ENCODE measurements around the gene TUBGCP5. TPM values are rescaled to one million over a fixed set of nuclear protein-coding genes. Genes with fewer than 3 reads are reported as not detected.
"Not testable (repeated sequence)": the region's sequence is repeated elsewhere in the genome, so short reads cannot be mapped to it uniquely, and the experiment has no call there.

TUBGCP5 gene
- polyA plus RNA-seq, 5 donors = 23.8 to 34.4 (median 30.3) TPM

DNA sequence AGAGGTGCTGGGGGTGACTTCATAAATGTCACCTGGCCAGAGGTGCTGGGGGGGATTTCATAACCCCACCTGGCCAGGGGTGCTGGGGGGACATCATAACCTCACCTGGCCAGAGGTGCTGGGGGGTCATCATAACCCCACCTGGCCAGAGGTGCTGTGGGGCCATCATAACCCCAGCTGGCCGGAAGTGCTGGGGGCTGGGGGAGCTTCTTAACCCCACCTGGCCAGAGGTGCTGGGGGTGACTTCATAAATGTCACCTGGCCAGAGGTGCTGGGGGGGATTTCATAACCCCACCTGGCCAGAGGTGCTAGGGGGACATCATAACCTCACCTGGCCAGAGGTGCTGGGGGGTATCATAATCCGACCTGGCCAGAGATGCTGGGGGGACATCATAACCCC lies 4.6 kb upstream of the TUBGCP5 start:
- not testable (repeated sequence) for DNase-seq

DNA sequence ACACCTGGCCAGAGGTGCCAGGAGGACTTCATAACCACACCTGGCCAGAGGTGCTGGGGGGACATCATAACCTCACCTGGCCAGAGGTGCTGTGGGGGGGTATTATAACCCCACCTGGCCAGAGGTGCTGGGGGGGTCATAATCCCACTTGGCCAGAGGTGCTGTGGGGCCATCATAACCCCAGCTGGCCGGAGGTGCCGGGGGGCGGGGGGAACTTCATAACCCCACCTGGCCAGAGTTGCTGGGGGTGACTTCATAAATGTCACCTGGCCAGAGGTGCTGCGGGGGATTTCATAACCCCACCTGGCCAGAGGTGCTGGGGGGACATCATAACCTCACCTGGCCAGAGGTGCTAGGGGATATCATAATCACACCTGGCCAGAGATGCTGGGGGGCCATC lies 4.2 kb upstream of the TUBGCP5 start:
- DNase-seq = not testable (repeated sequence)

DNA sequence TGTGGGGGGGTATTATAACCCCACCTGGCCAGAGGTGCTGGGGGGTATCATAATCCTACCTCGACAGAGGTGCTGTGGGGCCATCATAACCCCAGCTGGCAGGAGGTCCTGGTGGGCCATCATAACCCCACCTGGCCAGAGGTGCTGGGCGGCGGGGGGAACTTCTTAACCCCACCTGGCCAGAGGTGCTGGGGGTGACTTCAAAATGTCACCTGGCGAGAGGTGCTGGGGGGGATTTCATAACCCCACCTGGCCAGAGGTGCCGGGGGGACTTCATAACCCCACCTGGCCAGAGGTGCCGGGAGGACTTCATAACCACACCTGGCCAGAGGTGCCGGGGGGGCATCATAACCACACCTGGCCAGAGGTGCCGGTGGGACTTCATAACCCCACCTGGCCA lies 2.4 kb upstream of the TUBGCP5 start:
- DNase-seq = not testable (repeated sequence)

DNA sequence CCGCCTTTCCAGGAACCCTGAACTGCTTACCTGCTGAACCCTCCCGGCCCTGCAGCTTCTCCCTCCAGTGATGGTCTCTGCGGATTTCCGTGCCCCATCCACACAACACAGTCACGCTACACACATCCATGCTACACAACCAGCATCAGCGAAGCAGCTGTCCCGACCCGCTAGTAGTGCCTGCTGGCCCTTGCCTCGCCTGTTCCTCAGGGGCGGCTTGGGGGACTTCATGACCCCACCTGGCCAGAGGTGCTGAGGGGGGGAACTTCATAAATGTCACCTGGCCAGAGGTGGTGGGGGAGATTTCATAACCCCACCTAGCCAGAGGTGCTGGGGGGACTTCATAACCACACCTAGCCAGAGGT lies 530 bp upstream of the TUBGCP5 start:
- no peak for DNase-seq

DNA sequence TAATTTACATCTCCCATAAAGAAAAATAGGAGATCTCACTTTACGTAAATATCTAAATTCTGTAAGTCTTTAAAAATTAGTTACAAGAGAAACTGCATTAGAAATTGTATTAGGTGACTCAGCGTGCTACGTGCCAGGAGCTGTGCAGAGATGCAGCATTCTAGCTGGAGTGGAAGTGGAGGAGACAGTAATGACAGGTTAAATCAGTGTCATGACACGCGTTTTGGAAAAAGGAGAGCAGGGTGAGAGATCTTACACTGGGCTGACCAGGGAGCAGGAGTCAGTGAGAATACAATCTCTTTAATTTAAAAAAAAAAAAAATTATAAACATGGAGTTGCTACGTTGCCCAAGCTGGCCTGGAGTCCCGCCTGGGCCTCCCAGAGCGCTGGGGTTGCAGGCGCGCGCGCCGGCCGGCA lies 635 bp downstream of the TUBGCP5 start:
- peak; percentile 37 to 54 for DNase-seq

DNA sequence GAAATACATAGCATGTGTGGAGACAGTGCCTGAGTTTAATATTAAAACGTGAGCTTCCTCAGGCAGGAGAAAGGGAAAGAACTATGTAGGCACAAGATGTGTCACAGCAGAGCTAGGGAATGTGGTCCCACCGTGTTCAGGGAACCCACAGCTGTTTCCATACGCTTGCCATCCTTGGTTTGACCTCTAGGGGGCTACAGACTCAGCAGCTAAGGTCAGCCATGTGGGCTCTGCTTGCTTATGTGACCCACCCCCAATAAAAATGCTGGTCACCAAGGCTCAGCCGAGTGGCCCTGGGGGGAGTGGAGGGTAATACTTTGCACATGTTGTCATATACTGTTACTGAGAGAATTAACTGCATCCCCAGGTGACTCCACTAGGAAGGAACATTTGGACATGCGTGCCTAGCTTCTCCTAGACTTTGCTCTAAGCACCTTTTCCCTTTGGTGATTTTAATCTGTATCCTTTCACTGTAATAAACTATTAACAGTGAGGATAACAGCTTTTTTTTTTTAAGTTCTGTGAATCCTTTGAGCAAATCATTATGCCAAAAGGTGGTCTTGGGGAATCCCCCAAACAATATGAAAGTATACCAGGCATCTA lies 3.3 kb downstream of the TUBGCP5 start:
- DNase-seq = peak in 1 of 2 donors; percentile 8

DNA sequence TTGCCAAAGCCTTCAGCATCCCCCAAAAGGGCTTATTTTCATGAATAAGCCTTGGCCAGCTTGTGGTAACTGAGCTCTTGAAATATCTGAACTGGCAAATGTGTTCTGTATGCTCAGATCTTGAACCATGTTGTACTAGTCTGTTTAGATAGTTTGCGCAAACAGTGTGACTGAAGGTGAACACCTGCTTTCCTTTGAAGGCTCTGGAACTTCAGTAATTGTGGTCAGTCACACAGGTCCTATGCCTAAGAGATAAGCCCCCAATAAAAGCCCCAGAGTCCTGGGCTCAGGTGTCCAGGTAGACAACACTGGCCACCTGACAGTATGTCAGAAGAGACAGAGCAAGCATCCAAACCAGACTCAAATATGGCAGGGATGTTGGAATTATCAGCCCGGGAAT lies 5.4 kb downstream of the TUBGCP5 start:
- DNase-seq = no peak

DNA sequence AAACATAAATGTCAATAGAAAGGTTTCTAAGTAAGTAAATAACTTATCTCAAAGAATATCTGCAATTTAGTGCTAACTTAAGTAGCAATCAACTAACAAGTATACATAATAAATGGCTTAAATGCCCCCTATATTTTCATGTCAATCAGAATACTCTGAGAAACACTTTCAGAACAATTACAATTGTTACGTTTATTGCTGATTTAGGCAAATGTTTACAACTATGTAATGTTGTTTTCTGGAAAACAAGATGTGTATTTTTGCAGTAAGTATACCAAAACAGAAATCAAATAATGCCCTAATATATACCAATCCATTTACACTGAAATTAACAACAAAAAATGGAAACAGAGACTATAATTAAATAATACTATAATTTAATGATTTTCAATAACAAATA lies 13.2 kb downstream of the TUBGCP5 start:
- DNase-seq = no peak

DNA sequence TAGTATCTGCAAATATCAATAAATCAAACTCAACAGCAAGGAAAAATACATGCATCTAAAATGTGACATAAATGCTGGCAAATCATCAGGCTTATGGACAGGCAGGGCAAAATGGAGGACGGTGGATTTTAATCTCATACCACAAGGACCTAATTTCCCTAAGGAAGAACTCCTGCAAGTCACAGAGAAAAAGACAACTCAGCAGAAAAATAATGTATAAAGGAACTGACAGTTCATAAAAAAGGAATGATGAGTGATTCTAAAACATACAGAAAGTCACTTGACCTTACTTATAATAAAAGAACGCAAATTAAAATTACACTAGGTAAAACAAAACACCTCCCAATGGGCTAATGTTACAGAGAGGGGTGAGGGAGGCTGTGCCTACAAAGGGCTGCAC lies 17.2 kb downstream of the TUBGCP5 start:
- no peak for DNase-seq

DNA sequence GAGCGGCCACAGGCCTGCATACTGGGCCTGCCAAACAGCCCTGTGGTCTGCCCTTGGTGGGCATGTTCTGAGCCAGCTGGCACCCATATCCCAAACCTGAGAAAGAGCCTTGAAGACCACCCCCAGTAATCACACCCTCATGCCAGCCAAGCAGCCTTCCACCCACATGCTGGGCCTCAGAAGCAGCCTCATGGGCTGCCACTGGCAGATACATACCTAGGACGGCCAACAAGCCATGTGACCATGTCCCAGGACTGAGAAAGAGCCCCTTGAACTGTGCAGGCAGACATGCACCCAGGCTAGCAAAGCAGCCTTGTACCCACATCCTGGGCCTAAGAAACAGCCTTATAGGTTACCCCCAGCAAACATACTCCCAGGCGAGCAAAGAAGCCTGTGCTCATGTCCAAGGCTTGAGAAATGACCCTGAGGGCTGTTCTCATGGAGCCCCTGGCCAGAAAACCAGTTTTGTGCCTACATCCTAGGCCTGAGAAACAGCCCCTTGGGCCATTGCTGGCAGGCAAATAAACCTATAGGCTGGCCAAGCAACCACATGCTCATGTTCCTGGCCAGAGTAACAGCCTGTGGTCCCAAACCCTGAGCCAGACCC lies 24.9 kb downstream of the TUBGCP5 start:
- no peak for DNase-seq

DNA sequence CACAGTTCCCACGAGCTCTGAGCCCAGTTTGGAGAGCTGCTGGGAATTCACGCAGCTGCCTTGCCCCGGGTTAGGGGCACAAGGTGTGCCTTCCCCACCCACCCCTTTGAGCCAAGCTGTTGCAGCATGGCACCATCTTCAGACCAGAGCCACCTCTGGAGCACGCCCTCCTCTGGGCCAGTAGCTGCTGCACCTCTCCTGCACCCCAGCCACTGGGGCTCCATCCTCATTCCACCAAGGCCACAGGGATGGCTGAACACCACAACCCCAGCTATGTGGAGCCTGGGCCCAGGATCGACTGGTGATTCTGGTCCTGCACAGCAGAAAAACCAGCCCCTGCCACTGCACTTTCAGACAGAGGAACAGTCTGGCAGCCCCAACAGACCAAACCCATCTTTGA lies 25.7 kb downstream of the TUBGCP5 start:
- no peak for DNase-seq

DNA sequence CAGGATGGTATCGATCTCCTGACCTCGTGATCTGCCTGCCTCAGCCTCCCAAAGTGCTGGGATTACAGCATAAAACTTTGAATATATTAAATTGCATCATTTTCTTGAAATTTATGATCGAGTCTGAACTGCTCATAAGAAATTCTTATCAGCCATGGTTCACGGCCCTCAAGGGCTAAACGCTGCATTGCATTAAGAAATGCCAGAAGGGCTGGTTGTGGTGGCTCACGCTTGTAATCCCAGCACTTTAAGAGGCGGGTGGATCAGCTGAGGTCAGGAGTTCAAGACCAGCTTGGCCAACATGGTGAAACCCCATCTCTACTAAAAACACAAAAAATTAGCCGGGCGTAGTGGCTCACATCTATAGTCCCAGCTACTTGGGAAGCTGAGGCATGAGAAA lies 26.8 kb downstream of the TUBGCP5 start:
- not testable (repeated sequence) for DNase-seq

DNA sequence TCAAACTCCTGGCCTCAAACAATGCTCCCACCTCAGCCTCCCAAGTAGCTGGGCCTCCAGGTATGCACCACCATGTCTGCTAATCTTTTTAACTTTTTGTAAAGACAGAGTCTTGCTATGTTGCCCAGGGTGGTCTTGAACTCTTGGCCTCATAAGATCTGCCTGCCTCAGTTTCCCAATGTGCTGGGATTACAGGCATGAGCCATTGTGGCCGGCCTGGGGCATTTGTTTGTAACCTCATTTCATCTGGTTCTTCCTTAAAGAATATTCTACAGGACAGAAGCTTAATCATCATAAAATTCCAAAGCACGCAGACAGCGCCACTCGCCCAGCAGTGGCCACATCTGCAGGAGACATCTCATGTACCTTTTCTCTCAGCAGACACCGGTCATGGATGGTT lies 35.6 kb downstream of the TUBGCP5 start:
- no peak for DNase-seq

DNA sequence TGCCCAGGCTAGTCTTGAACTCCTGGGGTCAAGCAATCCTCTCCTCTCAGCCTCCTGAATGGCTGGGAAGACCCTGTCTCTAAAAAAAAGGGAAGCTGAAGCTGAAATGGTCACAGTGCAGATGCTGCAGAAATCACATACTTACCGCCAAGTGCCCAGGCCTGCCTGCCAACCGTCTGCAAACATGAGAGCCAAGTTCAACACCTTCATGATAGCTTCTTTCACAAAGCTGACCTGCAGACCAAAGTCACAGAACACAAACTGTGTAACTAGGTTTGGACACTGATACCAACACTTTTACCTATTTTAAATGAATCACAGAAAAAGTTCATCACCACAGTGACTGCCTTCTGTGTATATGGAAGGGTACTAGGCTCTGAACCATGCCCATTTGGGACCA lies 36.4 kb downstream of the TUBGCP5 start:
- no peak for DNase-seq

DNA sequence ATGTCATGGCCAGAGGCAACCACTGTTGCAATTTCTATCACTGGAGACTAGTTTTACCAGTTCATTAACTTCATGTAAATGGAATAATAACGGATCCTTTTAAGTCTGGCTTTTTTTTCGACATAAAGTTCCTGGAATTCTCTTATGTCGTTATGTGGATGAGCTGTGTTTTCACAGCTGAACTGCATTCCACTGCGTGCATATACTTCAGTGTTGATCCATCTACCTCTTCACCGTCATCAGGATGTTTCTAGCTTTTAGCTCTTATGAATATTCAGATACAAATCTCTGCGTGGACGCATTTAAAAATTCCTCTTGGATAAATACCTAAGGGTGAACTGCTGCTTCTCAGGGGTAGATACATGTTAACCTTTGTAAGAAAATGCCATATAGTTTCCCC lies 43.6 kb downstream of the TUBGCP5 start:
- no peak for DNase-seq

DNA sequence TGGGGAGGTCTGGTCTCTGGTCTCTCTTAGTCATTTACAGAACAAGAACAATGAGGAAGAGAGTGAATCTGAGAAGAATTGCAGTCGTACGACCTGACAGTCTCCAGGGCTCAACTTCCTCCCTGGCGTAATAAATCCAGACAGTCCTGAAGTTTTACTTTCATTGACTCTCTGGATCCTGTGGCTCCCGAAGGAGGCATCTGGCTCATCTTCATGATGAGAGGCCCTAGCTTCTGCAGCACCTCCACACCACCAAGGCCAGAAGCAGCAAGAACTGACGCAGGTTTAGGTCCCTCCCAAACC lies 47.4 kb downstream of the TUBGCP5 start:
- no peak for DNase-seq

DNA sequence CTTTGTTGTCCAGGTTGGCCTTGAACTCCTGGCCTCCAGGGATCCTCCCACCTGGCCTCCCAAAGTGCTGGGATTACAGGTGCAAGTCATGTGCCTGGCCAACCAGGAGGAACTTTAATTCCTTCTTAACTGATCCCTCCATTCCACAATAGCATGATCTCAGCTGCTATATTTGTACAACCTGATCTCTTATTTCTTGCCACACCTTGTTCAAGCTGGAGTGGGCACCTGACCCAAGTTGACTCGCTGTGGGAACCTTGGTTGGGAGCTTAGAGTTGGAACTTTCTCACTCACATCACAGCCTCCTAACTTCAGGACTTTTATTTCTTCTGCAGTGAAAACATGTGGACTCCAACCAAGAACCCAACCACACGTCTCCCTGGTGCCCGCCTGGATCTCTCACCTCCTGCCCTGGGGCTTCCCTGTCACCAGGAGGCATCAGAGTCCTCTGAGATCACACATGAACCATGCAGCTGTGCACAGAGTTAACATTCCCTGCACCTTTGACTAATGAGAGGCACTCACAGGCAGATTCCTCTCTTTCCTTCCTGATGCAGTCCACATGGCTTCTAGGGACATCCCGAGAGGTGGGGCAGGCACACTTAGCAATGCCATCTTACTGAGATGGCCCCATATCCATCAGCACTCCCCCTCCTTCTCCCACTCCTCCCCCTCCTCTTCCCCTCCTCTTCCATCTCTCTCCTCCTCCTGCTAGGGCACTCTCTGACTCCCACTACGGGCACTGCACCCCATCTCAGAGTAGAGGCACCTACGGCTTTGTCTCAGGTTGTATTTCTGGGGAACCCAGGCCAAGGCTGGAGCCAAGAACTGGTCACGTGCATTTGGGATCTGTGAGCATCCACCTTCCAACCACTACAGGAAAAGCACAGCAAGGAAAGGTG lies 49.5 kb downstream of the TUBGCP5 start:
- DNase-seq = no peak

DNA sequence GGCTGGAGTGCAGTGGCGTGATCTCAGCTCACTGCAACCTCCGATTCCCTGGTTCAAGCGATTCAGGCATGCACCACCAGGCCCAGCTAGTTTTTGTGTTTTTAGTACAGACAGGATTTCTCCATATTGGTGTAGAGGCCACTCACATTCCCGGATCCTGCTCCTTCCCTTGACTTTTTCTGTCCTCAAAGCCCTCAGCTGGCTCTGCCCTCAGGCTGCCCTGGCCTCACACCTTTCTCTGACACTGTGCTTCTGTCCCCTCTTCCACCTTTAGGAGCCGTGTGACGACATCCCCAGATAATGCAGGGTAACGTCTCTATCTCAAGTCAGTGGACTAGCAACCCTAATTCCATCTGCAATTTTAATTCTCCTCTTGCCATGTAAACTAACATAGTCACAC lies 50.6 kb downstream of the TUBGCP5 start:
- no peak for DNase-seq

DNA sequence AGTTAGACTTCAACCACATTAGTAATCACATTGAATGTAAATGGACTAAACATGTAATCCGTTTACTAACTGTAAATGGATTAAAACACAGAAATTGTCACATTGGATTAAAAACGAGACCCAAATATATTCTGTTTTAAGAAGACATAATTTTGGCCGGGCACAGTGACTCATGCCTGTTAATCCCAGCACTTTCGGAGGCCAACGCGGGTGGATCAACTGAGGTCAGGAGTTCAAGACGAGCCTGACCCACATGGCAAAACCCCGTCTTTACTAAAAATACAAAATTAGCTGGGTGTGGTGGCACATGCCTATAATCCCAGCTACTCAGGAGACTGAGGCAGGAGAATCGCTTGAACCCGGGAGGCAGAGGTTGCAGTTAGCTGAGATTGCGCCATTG lies 57.4 kb downstream of the TUBGCP5 start:
- DNase-seq = not testable (repeated sequence)

DNA sequence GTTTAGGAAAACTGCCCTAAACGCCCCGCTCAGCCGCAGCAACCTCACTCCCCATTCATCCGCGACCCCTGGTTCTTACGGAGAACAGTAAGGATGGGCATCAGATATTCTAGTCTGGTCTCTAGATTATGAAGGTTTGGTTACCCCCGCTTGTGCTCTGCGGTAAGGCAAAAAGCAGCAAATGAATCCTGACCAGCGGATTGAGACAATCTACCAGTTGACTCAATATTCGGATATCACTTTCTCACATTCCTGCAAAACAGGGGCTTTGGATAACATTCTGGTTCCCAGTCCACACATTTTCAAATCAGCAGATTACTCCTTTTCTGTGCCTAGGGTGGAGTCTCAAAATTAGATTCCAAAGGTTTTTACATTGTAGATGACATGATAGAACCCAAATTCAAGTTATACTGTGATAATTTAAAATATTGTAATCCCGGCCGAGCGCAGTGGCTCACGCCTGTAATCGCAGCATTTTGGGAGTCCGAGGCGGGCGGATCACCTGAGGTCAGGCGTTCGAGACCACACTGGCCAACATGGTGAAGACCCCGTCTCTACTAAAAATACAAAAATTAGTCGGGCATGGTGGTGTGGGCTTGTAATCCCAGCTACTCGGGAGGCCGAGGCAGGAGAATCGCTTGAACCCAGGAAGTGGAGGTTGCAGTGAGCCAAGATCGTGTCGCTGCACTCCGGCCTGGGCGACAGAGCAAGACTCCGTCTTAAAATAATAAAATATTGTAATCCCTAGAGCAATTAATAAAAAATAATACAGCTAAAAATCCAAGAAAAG lies 58.1 kb downstream of the TUBGCP5 start:
- DNase-seq = no peak

DNA sequence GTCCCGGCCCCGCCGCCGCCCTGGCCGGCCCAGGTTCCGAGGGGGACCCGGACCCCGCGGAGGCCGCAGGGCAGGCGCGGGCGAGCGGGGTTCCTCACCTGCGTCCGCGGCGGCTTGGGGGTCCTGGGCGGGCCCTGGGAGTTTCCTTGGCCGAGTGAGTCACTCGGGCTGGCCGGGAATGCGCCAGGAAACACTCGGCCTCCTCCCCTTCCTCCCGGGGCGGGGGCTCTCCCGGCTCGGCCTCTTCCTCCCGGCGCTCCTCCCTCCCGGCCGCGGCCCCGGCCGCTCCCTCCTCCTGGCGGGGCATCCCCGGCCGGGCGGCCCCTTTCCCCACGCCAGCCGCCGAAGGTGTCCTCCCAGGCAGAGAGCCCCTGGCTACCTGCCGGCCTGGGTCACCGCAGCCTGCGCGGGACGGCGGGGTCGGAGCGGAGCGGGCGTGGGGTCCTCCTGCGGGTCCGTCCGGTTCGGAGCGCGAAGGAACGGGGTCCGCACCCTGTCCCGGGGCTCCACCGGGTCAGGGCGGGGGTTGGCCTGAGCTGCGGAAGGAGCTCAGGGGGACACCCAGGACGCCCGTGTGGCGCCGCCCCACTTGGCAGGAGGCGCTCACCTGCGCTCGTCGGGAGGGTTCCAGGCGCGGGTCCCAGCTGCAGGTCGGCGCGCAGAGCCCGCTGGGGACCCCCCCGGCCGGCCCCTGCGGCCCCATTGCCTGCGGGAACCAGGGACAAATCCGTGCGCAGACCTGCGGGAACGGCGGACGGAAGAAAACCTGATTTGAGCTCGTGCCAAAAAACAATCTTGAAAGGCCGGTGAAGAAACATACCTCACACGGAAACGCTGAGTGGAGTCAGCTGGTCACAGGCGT lies 58.9 kb downstream of the TUBGCP5 start, which contains the start of gene CYFIP1:
TSS of gene CYFIP1 (minus strand) at position 180 of the 862 bp plus-strand sequence. CDS start 33,083 bp downstream, outside the sequence.
- peak; percentile 82 for DNase-seq
